Stimulated activated memory B cell treated with anti-CD40 and anti-IgM and Interleukin-4, amounts not matched to agents 10 μg/mL and 1 μg/mL and 100 μg/mL, for 72 hours (primary cell): ENCODE measurements around the gene NKTR.

Experiments used
- ATAC-seq: fragments of 150-1000 bp; cut with Tn5 transposase; 2 replicates; pipeline ENCODE4 v1.10.0; 2021
- H3K27ac Mint-ChIP-seq: one replicate; pipeline ENCODE4 v1.8.0; 2022; ENCODE audit warnings: mild to moderate bottlenecking, mixed read lengths
- H3K27me3 Mint-ChIP-seq: one replicate; pipeline ENCODE4 v1.8.0; 2022; ENCODE audit warnings: mixed read lengths
- H3K36me3 Mint-ChIP-seq: one replicate; pipeline ENCODE4 v1.8.0; 2022; ENCODE audit warnings: mixed read lengths
- H3K4me1 Mint-ChIP-seq: one replicate; pipeline ENCODE4 v1.8.0; 2022; ENCODE audit warnings: mixed read lengths
- H3K4me3 Mint-ChIP-seq: one replicate; pipeline ENCODE4 v1.8.0; 2022; ENCODE audit warnings: mild to moderate bottlenecking, moderate library complexity, mixed read lengths
- H3K9me3 Mint-ChIP-seq: one replicate; pipeline ENCODE4 v1.8.0; 2022; ENCODE audit warnings: mixed read lengths

Gene NKTR

DNA sequence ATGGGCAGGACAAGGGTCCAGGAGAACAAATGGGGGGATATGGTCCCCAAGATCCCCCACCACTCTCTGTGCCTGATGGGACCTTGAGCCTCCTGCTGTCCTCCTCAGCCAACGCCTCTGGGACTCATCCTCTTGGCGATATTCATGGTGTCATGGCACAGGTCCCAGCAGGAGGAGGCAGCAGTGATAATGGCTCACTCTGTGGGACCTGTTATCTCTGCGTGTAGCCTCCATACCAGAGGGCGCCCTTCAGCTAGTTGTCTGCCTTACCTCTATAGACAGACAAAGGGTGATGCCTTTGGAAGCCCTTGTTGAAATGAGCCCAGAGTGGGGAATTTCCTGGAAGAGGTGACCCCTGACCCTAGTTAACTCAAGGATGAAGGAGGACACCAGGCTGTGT lies 60.4 kb downstream of the NKTR start:
- no peak overlapping the region for H3K27ac Mint-ChIP-seq
- no peaks in the 10 kb centered on the region for H3K36me3 Mint-ChIP-seq
- H3K4me1 Mint-ChIP-seq: peaks cover 11% of the 10 kb centered on the region
- ATAC-seq: no peak
- no peak overlapping the region for H3K4me3 Mint-ChIP-seq
- no peaks in the 10 kb centered on the region for H3K27me3 Mint-ChIP-seq
- H3K9me3 Mint-ChIP-seq: no peaks in the 10 kb centered on the region

- no peak for ATAC-seq
- no peak overlapping the region for H3K27ac Mint-ChIP-seq
- no peaks in the 10 kb centered on the region for H3K9me3 Mint-ChIP-seq
- no peak overlapping the region for H3K4me3 Mint-ChIP-seq
- no peaks in the 10 kb centered on the region for H3K27me3 Mint-ChIP-seq
- H3K4me1 Mint-ChIP-seq: peaks cover 11% of the 10 kb centered on the region
- H3K36me3 Mint-ChIP-seq: no peaks in the 10 kb centered on the region
Observed at GRCh38 chr3:42661593-42662022, 61.1 kb downstream of the NKTR start.

- no peak overlapping the region for H3K27ac Mint-ChIP-seq
- no peaks in the 10 kb centered on the region for H3K36me3 Mint-ChIP-seq
- no peak for ATAC-seq
- peaks cover 11% of the 10 kb centered on the region for H3K4me1 Mint-ChIP-seq
- H3K27me3 Mint-ChIP-seq: no peaks in the 10 kb centered on the region
- H3K4me3 Mint-ChIP-seq: no peak overlapping the region
- no peaks in the 10 kb centered on the region for H3K9me3 Mint-ChIP-seq
Observed at GRCh38 chr3:42662037-42662812, 61.7 kb downstream of the NKTR start.

DNA sequence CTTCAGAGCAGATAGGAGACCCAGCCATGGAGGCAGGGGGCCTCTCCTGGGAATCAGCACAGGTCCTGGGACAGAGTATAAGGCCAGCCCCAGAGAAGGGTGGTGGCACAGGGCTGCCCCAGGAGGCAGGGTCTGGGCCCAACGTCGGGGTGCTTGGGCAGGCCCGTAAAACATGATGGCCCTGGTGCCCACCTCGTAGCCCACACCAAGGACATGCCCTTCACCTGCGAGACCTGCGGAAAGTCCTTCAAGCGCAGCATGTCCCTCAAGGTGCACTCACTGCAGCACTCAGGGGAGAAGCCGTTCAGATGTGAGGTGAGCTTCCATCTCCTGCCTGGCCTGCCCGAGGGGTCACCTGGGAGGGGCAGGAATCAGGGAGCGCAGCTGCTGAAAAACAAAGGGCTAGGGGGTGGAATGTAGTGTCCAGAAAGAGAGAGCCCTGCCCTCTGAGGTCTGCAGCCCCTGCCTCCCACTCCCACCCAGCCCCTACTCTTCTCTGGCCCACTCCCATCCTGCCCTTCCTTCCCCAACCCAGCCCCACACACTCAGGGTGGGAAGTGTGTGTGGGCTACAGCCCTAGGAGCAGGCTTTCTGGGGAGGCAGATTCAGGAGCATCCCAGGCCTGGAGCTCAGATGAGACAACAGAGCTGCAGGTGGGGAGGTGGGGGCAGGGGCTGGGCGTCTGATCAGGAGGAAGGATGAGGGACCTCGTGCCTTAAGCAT lies 62.5 kb downstream of the NKTR start:
- H3K36me3 Mint-ChIP-seq: no peaks in the 10 kb centered on the region
- no peaks in the 10 kb centered on the region for H3K9me3 Mint-ChIP-seq
- H3K27ac Mint-ChIP-seq: peak overlapping the region; percentile 74
- ATAC-seq: no peak
- H3K4me1 Mint-ChIP-seq: peaks cover 11% of the 10 kb centered on the region
- no peaks in the 10 kb centered on the region for H3K27me3 Mint-ChIP-seq
- H3K4me3 Mint-ChIP-seq: no peak overlapping the region

DNA sequence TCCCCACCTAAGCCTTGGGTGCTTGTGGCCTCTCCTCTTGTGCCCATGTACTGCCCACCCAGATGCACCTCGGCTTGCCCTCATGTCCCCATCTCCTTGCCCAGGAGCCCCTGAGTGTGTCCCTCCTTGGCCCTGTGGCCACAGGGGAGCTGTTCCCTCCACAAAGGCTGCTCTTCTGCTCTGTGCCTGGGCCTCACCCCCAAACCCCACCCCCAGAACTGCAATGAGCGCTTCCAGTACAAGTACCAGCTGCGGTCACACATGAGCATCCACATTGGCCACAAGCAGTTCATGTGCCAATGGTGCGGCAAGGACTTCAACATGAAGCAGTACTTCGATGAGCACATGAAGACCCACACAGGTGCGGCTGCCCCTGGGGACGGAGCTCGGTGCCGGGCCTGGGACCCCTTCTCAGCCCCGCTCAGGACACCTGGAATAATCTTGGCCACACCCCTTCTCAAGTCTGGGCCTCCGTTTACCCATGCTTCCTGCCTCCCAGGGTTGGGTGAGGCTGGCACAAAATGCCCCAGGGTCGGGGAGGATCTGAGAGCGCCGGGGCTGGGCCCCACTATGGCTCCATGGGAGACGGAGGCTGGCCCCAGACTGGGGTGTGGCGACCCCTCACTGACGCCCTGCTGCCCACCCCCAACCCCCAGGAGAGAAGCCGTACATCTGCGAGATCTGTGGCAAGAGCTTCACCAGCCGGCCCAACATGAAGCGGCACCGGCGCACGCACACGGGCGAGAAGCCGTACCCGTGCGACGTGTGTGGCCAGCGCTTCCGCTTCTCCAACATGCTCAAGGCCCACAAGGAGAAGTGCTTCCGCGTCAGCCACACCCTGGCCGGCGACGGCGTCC lies 63.3 kb downstream of the NKTR start:
- Mint-ChIP-seq H3K27me3 (no peaks in the 10 kb centered on the region), H3K9me3 (no peaks in the 10 kb centered on the region), H3K4me3 (peak overlapping the region; percentile 66), H3K27ac (peak overlapping the region; percentile 74), H3K36me3 (no peaks in the 10 kb centered on the region), H3K4me1 (peaks cover 11% of the 10 kb centered on the region)
- peak; percentile 64 for ATAC-seq

DNA sequence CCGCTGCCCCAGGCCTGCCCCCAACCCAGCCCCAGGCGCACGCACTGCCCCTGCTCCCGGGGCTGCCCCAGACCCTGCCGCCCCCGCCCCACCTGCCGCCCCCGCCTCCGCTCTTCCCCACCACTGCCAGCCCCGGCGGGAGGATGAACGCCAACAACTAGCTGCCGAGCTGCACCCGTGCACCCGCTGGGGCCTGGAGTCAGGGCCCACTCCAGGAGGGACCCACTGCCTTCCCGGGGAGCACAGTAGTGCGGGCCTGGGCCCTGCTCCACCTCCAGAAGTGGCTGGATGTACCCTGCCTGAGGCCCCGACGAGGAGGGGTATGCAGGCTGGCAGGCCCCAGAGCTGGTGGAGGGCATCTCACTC lies 63.9 kb downstream of the NKTR start:
- Mint-ChIP-seq H3K9me3 (no peaks in the 10 kb centered on the region), H3K4me1 (peaks cover 11% of the 10 kb centered on the region), H3K27me3 (no peaks in the 10 kb centered on the region), H3K36me3 (no peaks in the 10 kb centered on the region), H3K4me3 (peak overlapping the region; percentile 56), H3K27ac (peak overlapping the region; percentile 74)
- ATAC-seq: no peak

GRCh38 chr3:42665050-42665878 lies 64.8 kb downstream of the NKTR start:
- Mint-ChIP-seq H3K4me3 (no peak overlapping the region), H3K4me1 (peaks cover 11% of the 10 kb centered on the region), H3K27ac (peak overlapping the region; percentile 74), H3K9me3 (no peaks in the 10 kb centered on the region), H3K36me3 (no peaks in the 10 kb centered on the region), H3K27me3 (no peaks in the 10 kb centered on the region)
- ATAC-seq: no peak

DNA sequence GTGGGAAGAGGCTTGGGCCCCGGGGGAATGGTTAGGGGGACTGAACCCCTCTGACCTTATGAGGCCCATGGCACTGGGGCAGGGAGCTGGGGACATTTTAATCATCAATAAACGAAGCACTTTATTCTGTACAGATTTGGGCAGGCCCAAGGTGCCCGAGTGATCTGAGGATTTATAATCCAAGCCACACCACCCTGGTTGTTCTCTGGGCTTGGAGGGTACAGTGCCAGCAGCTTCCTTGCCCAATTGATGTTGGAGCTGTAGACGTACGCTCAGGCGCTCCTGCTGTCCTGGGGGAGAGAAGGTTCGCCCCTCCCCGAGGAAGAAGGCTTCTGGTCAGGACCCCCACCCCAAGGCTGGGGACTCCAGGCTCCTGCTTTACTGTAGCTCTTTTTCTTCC lies 65.5 kb downstream of the NKTR start:
- Mint-ChIP-seq H3K4me1 (peaks cover 11% of the 10 kb centered on the region), H3K27ac (no peak overlapping the region)
- no peak for ATAC-seq

GRCh38 chr3:42666577-42666998 lies 66.1 kb downstream of the NKTR start:
- no peak overlapping the region for H3K27ac Mint-ChIP-seq
- no peaks in the 10 kb centered on the region for H3K36me3 Mint-ChIP-seq
- no peaks in the 10 kb centered on the region for H3K27me3 Mint-ChIP-seq
- ATAC-seq: no peak
- H3K4me1 Mint-ChIP-seq: peaks cover 11% of the 10 kb centered on the region
- no peak overlapping the region for H3K4me3 Mint-ChIP-seq
- H3K9me3 Mint-ChIP-seq: no peaks in the 10 kb centered on the region

More for the DNA sequence above, 65.5 kb downstream of the NKTR start:
- no peaks in the 10 kb centered on the region for H3K27me3 Mint-ChIP-seq
- no peak overlapping the region for H3K4me3 Mint-ChIP-seq
- H3K9me3 Mint-ChIP-seq: no peaks in the 10 kb centered on the region
- H3K36me3 Mint-ChIP-seq: no peaks in the 10 kb centered on the region

DNA sequence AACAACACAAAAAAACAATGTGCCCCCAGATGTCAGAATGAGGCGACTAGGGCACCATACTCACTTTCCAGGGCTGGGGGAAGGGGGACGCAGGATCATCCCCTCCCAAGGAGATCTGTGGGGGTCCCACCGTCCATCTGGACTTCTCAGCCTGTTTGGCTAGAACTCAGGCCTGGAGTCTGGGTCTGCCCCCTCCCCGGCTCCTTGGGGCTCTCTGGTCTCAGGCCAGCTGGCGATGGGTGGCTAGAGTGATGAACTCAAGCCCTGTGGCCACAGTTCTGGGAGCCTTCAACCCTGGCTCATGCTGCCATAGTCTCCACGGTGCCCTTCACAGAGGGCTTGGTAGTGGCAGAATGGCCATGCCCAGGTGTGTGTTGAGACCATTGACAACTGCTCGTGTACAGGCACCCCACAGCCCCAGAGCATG lies 66.6 kb downstream of the NKTR start:
- no peak for ATAC-seq
- no peak overlapping the region for H3K27ac Mint-ChIP-seq
- no peaks in the 10 kb centered on the region for H3K9me3 Mint-ChIP-seq
- no peaks in the 10 kb centered on the region for H3K27me3 Mint-ChIP-seq
- H3K4me1 Mint-ChIP-seq: peaks cover 11% of the 10 kb centered on the region
- no peak overlapping the region for H3K4me3 Mint-ChIP-seq
- no peaks in the 10 kb centered on the region for H3K36me3 Mint-ChIP-seq

DNA sequence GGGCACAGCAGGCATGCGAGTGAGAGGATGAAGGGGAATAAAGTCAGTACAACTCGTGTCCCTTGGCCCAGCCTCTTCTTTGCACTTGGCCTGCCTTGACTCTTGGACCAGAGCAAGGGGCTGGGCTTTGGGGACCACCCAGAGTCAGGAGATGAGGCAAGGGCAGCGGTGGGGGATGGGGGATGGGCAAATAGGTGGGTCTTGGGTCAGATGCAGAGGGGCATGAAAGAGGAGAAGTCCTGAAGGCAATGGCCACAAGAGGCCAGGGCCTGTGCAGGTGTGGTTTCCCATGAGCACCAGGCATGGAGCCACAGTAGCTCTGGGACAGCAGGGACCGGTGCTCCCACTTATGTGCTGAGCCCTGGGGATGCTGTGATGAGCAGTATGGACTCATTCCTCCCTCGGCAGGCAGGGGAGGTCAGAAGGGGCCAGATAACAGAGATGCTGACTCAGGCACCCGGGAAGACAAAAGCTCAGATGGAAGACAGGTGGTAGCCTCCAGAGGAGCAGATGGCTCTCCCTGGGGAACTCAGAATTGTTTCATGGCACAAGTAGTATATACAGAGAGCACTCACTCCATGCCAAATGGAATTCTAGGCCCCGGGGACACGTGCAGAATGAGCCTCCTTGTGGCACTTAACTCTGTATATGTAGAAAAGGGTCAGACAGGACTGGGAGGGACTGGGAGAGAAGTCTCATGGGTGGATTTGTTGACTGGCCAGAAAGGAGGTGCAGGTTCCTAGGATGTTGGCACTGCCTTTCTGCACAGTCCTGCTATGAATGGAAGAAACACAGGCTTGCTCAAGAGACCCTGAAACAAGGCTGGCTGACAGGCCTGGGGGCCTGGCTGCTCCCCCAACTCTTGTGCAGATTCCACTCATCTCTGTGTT lies 67.3 kb downstream of the NKTR start:
- Mint-ChIP-seq H3K27me3 (no peaks in the 10 kb centered on the region), H3K9me3 (no peaks in the 10 kb centered on the region), H3K36me3 (no peaks in the 10 kb centered on the region), H3K4me1 (peaks cover 11% of the 10 kb centered on the region), H3K4me3 (no peak overlapping the region), H3K27ac (no peak overlapping the region)
- no peak for ATAC-seq

DNA sequence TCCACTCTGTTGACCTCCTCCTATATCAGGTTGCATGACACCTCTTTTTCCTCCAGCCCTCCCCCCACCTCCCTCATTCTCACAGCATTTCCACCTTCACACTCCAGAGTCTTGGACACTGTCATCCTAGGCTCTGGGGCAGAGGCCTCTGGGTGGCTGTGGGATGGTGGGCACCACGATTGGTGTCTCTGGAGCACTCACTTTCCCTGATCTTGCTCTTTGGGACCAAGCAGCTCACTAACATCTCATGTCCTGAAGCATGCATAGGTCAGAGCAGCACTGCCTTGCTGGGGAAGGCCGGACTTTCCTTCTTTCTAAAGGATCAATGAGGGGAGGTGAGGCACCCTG lies 67.9 kb downstream of the NKTR start:
- no peaks in the 10 kb centered on the region for H3K9me3 Mint-ChIP-seq
- peaks cover 9% of the 10 kb centered on the region for H3K4me1 Mint-ChIP-seq
- no peaks in the 10 kb centered on the region for H3K27me3 Mint-ChIP-seq
- H3K4me3 Mint-ChIP-seq: no peak overlapping the region
- H3K27ac Mint-ChIP-seq: no peak overlapping the region
- ATAC-seq: no peak
- H3K36me3 Mint-ChIP-seq: no peaks in the 10 kb centered on the region

GRCh38 chr3:42668793-42669217 lies 68.3 kb downstream of the NKTR start:
- Mint-ChIP-seq H3K27ac (no peak overlapping the region), H3K4me3 (no peak overlapping the region), H3K4me1 (peaks cover 5% of the 10 kb centered on the region), H3K27me3 (no peaks in the 10 kb centered on the region), H3K9me3 (no peaks in the 10 kb centered on the region), H3K36me3 (no peaks in the 10 kb centered on the region)
- ATAC-seq: no peak

GRCh38 chr3:42670051-42670576 lies 69.6 kb downstream of the NKTR start:
- Mint-ChIP-seq H3K4me3 (no peak overlapping the region), H3K9me3 (no peaks in the 10 kb centered on the region), H3K27ac (no peak overlapping the region), H3K4me1 (no peaks in the 10 kb centered on the region), H3K27me3 (no peaks in the 10 kb centered on the region), H3K36me3 (no peaks in the 10 kb centered on the region)
- no peak for ATAC-seq
